HG02588 (cell line): ENCODE data around the gene IL3.
"Not testable (repeated sequence)": the region's sequence is repeated elsewhere in the genome, so short reads cannot be mapped to it uniquely, and the experiment has no call there.

Experiments
- ATAC-seq: cut with Tn5 transposase; IDR thresholded peaks from one replicate; pipeline ENCODE4 v1.9.1; 2021; ENCODE audit warnings: mild to moderate bottlenecking, moderate library complexity; ENCODE audit not compliant: unreplicated experiment

The IL3 gene

DNA sequence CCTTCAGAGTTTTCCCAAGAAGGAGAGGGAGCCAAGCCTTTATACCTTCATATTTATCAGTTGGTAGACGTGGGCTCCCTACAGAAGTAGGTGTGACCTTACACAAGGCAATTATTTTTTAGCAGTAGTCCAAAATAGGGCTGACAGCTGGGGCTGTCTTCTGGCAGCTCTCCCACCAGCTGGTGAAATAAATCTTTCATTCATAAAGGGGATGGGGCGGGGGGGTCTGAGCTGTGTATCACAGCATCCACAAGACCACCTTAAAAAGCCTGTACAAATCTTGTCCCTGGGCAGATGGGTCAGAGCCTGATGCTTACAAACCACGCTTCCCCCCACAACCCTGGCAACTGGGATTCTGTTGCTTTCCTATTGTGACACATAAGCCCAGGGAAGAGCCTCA is 32.8 kb downstream of the IL3 start:
- no peak for ATAC-seq

GRCh38 chr5:132094393-132095076 is 34.1 kb downstream of the IL3 start:
- no peak for ATAC-seq

- ATAC-seq = no peak
Measured at GRCh38 chr5:132095077-132095410, 34.6 kb downstream of the IL3 start.

- ATAC-seq = no peak
Measured at GRCh38 chr5:132095424-132095972, 35.0 kb downstream of the IL3 start.

DNA sequence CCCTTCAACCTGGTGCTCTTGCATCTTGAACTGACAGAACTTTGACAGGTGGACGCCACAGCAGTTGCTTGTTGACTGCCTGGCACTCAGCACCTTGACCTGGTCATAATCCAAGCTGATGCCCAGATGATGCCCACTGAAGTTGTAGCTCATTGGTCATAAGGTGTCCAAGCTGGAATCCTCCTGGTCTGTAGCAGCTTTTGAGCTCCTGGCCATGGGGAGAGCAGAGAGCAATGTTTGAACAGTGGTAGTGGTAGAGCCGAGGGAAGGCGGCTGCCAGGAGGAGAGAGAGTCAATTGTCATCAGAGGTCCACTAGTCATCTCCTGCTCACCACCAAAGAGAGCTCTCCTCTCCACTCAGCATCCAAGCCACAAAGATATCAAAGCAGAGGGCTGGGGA is 36.4 kb downstream of the IL3 start:
- ATAC-seq = no peak

GRCh38 chr5:132098151-132098594 is 37.7 kb downstream of the IL3 start:
- ATAC-seq = no peak

GRCh38 chr5:132098621-132099020 is 38.2 kb downstream of the IL3 start:
- no peak for ATAC-seq

DNA sequence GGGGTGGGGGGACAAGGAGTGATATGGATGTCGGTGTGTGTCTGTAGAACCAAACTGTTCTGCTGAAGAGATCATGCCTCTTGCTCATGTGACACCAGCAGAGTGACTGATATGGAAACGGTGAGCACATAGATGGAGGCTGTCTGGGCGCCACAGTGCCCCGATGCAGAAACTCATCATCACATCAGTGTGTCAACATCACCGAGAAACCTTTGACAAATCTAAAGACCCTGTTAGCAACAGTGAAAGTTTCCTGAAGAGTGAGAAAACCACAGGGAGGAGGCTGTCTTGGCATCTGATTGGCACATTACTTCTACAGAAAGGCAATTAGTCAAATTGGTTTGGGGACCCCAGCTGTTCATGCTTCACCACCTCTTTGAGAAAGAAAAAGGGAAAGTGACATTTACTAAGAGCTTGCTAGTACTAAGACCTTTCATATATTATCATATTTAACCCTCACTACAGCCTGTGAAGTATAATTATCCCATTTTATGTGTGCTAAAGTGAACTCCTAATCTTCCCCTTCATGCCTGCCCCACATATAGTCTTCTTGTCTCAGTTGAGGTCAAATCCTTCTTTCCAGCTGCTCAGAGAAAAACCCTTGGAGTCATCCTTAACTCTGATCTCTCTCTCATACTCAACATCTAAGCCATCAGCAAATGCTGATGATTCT is 38.8 kb downstream of the IL3 start:
- peak; percentile 33 for ATAC-seq

DNA sequence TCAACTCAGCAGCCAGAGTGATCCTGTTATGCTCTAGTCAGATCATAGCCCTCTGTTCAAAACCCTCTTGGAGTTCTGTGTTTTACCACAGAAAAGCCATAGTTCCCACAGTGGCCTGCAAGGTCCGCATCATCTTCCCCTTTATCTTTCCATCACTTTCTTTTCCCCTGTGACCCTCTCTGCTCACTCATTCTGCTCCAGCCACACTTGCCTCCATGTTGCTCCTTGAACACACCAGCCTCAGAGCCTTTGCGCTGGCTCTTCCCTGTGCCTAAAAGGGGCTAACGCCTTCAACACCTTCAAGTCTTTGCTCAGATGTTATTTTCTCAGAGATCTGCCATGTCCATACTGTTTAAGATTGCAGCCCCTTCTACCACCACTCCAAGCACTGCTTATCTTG is 39.5 kb downstream of the IL3 start:
- ATAC-seq = no peak

DNA sequence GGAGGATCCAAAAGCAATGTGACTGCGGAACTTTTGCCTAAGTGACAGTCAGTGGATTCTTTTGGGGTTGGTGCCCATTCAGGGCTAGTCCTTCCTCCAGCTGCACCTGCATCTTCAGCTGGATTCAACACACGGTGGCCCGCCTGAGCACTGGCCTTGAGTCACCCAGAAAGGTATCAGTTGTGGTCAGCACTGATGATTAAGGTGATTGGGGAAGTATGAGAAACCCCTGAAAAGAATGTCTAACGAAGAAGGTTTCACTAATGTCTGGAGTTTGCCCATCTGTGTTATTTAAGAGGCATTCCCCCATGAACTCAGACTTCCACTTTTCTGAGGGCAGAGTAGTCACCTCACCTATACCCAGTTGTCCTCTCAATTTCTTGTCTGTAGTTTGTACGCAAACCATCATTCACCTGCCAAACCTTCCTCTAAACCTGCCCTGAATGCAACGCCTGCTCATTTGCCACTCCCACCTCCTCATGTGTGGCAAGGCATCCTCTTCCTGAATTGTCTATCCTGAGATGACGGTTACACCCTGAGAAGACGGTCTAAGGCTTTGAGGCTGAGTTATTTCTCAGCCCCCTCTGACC is 40.3 kb downstream of the IL3 start:
- peak; percentile 38 for ATAC-seq

DNA sequence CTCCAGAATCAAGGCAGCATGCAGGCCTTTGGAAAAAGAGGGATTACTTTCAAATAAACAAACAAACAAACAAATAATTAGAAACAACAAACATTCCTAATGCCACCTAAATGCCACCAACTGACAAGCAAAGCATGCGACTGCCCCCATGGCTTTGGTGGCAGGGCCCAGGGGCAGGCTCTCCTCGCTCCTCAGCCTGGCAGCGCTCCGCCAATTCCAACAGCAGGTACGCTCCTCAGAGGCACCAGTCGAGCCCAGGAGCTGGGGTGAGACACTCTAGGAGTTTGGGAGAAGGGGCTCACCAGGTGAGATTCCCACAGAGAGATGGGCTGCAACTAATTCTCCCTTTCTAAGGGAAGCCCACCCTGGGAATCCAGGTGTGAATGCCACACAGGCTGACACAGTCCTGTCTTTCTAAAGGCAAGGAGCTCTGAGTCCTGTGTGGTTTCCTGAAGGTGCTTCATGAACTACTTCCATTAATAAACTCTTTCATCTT is 41.0 kb downstream of the IL3 start:
- no peak for ATAC-seq

GRCh38 chr5:132102101-132102701 is 41.7 kb downstream of the IL3 start:
- no peak for ATAC-seq

DNA sequence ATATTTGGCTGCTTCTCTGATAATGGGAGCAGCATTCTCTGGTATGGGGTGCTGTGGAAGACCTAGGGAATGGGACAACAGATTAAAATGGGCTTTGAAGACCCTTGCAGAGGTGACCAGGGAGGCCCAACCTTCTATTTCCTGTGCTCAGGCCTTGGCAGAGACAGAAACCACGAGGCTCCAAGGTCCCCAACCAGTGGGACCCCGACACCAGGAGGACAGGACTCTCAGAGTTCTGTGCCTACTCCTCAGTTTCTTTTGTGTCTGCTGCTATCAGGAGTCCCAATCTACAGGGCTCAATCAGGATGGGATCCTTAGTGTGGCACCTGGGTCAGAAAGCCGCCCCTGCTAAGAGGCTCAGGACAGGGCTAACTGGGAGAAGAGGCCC is 42.5 kb downstream of the IL3 start:
- ATAC-seq = no peak

DNA sequence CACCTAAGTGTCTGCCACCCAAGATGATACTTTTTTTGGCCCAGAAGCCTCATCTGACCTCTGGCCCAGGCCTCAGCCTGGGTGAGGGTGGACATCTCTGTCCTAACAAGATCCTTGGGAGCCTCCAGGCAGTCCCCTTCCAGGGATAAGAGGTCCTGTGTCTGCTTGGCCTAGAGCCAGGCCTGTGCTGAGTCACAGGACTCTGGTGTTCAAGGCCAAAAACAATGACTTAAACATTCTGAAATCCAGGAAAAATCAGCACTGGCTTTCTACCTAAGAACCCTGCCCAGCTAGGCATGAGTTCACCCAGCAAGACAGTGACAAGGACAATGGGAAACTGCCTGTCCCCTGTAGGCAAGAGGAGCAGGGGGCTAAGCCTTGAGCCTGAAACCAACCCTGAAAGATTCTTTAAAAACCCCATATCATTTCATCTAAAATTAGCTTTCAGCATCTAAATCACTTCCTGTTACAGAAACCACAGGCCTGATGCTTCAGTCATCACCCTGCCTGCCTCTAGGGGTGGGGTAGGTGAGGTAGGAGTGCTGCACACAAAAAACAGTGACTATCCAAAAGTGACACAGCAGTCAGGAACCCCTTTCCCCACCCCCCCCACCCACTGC is 43.0 kb downstream of the IL3 start:
- ATAC-seq = peak; percentile 65

- peak; percentile 7 for ATAC-seq
Measured at GRCh38 chr5:132103969-132104391, 43.5 kb downstream of the IL3 start.

DNA sequence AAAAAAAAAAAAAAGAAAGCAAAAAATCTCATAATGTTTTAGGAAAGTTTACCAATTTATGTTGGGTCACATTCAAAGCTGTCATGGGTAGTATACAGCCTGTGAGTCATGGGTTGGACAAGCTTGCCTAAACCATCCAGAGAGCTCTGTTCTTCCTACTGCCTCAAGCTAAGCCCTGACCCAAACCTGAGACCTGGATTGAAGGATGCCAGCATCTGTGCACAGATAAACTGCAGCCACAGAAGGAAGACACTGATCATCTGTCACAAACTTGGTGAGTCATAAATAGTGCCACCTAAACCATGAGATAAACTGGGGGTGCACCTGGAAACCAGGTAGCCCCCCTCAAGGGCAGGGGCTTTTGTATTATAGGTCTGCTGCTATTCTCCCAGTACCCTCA is 44.1 kb downstream of the IL3 start:
- ATAC-seq = no peak

- no peak for ATAC-seq
Measured at GRCh38 chr5:132105688-132106087, 45.2 kb downstream of the IL3 start.

GRCh38 chr5:132108495-132108894 is 48.0 kb downstream of the IL3 start:
- ATAC-seq = not testable (repeated sequence)

DNA sequence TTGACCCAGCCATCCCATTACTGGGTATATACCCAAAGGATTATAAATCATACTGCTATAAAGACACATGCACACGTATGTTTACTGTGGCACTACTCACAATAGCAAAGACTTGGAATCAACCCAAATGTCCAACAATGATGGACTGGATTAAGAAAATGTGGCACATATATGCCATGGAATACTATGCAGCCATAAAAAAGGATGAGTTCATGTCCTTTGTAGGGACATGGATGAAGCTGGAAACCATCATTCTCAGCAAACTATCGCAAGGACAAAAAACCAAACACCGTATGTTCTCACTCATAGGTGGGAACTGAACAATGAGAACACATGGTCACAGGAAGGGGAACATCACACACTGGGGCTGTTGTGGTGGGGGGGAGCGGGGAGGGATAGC is 48.5 kb downstream of the IL3 start:
- not testable (repeated sequence) for ATAC-seq

DNA sequence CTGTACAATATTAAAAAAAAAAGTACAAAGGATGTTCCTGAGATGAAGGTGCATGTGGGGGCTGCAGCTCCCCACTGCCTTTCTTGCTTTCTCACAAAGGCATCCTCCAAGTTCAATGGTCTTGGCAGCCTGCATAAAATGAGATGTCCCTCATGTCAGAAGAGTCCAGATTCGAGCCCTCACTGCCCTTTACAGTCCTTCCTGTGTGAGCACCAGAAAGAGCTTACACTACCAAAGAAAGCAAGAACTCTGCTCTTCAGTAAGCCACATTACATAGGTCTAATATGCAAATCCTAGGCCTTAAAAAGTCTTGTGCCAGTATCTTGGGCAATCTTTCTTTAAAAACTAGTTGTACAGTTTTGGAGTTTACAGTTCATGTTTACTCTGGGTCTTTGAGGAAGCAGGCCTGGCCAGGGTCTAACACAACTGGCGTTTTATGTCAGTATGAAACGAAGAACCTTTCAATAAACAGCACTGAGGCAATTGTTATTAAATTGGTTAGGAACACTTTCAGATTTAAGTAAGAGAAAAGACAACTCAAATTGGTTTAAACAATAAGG is 49.1 kb downstream of the IL3 start:
- no peak for ATAC-seq

GRCh38 chr5:132110195-132110594 is 49.7 kb downstream of the IL3 start:
- ATAC-seq = no peak
